Neural cell (in vitro differentiated cells): ENCODE data around the gene TTC23. TPM values are rescaled to one million over a fixed set of nuclear protein-coding genes. Genes with fewer than 3 reads are reported as not detected.

Experiments
- H2AFZ ChIP-seq: fragments of 200-600, 300-800 bp; sonication (generic), shearing (Covaris generic); 2 replicates; pipeline ENCODE4 v1.6.0; 2014; ENCODE audit warnings: low read depth, mild to moderate bottlenecking, antibody characterized with exemption, low read length, moderate library complexity
- H3F3A ChIP-seq: fragments of 200-600 bp; shearing (Covaris generic); 2 replicates; pipeline ENCODE4 v1.6.1; 2016; ENCODE audit warnings: mild to moderate bottlenecking, moderate library complexity, mixed read lengths, antibody characterized with exemption, low read length; ENCODE audit not compliant: insufficient read depth, poor library complexity, severe bottlenecking
- H3K27ac ChIP-seq: fragments of 200-600, 300-800 bp; sonication (generic), shearing (Covaris generic); 2 replicates; pipeline ENCODE4 v1.5.1; 2014; ENCODE audit warnings: mild to moderate bottlenecking, low read length, moderate library complexity
- H3K27me3 ChIP-seq: fragments of 300-800, 200-600 bp; sonication (generic), shearing (Covaris generic); 2 replicates; pipeline ENCODE4 v1.6.0; 2014; ENCODE audit warnings: mild to moderate bottlenecking, low read depth, low read length, moderate library complexity; ENCODE audit not compliant: insufficient read depth
- H3K36me3 ChIP-seq: fragments of 300-800, 200-600 bp; sonication (generic), shearing (Covaris generic); 2 replicates; pipeline ENCODE4 v1.5.1; 2014; ENCODE audit warnings: mild to moderate bottlenecking, antibody characterized with exemption, low read length, moderate library complexity; ENCODE audit not compliant: insufficient read depth
- H3K4me2 ChIP-seq: fragments of 300-800, 200-600 bp; sonication (generic), shearing (Covaris generic); 2 replicates; pipeline ENCODE4 v1.6.0; 2014; ENCODE audit warnings: mild to moderate bottlenecking, low read length
- H3K4me3 ChIP-seq: fragments of 300-800, 200-600 bp; sonication (generic), shearing (Covaris generic); 2 replicates; pipeline ENCODE4 v1.5.1; 2014; ENCODE audit warnings: mild to moderate bottlenecking, low read length, moderate library complexity
- H3K79me2 ChIP-seq: fragments of 200-600 bp; shearing (Covaris generic); replicated peaks from 2 replicates; pipeline ENCODE4 v1.6.0; 2014; ENCODE audit warnings: mild to moderate bottlenecking, low read length, moderate library complexity; ENCODE audit not compliant: insufficient read depth
- H3K9ac ChIP-seq: fragments of 300-800, 200-600 bp; sonication (generic), shearing (Covaris generic); 2 replicates; pipeline ENCODE4 v1.6.1; 2016; ENCODE audit warnings: mild to moderate bottlenecking, low read length, mixed read lengths
- H3K9me2 ChIP-seq: fragments of 200-600 bp; shearing (Covaris generic); 2 replicates; pipeline ENCODE4 v1.6.1; 2016; ENCODE audit warnings: mild to moderate bottlenecking, low read length, mixed read lengths; ENCODE audit not compliant: insufficient read depth
- H3K9me3 ChIP-seq: fragments of 200-600, 300-800 bp; sonication (generic), shearing (Covaris generic); 2 replicates; pipeline ENCODE4 v1.6.1; 2016; ENCODE audit warnings: mild to moderate bottlenecking, mixed run types, low read length, moderate library complexity, mixed read lengths
- H4K20me1 ChIP-seq: fragments of 200-600 bp; shearing (Covaris generic); 2 replicates; pipeline ENCODE4 v1.6.1; 2016; ENCODE audit warnings: mild to moderate bottlenecking, mixed run types; ENCODE audit not compliant: insufficient read depth
- CTCF ChIP-seq: fragments of 450-650 bp; IDR thresholded peaks from 2 replicates; pipeline ENCODE4 v1.5.1; 2014; ENCODE audit warnings: antibody characterized with exemption, mild to moderate bottlenecking, moderate library complexity; ENCODE audit not compliant: poor library complexity, severe bottlenecking
- EP300 ChIP-seq: fragments of 450-650 bp; conservative IDR thresholded peaks from 2 replicates; pipeline ENCODE4 v1.6.1; 2014; ENCODE audit warnings: antibody characterized with exemption, mild to moderate bottlenecking, moderate library complexity; ENCODE audit not compliant: poor library complexity, severe bottlenecking
- EZH2 ChIP-seq: fragments of 200-600, 300-800 bp; shearing (Covaris generic), sonication (generic); IDR thresholded peaks from 2 replicates; pipeline ENCODE4 v1.6.1; 2014; ENCODE audit warnings: antibody characterized with exemption, low read length, borderline replicate concordance, mild to moderate bottlenecking; ENCODE audit not compliant: insufficient read depth, poor library complexity, severe bottlenecking
- MXI1 ChIP-seq: fragments of 450-650 bp; conservative IDR thresholded peaks from 2 replicates; pipeline ENCODE4 v1.6.1; 2014; ENCODE audit warnings: antibody characterized with exemption, mild to moderate bottlenecking; ENCODE audit not compliant: poor library complexity, severe bottlenecking
- POLR2AphosphoS5 ChIP-seq: IDR thresholded peaks from 2 replicates; pipeline ENCODE4 v1.6.1; 2012
- RAD21 ChIP-seq: fragments of 450-650 bp; conservative IDR thresholded peaks from 2 replicates; pipeline ENCODE4 v1.6.1; 2014; ENCODE audit warnings: antibody characterized with exemption, mild to moderate bottlenecking, moderate library complexity
- SMC3 ChIP-seq: fragments of 450-650 bp; conservative IDR thresholded peaks from 2 replicates; pipeline ENCODE4 v1.6.1; 2014; ENCODE audit warnings: antibody characterized with exemption, mild to moderate bottlenecking, moderate library complexity; ENCODE audit not compliant: poor library complexity
- TAF1 ChIP-seq: IDR thresholded peaks from 2 replicates; pipeline ENCODE4 v1.6.1; 2012; ENCODE audit warnings: low read depth
- polyA plus RNA-seq: library from polyadenylated mRNA; depleted of rRNA; stranded (reverse); fragments of >200 nt; gene quantifications from 2 replicates; pipeline ENCODE4 v1.2.3, GENCODE V29; 2014
- TF ChIP-seq, protein P1 (sequence below): IDR thresholded peaks from 2 replicates; pipeline ENCODE4 v1.6.1; 2012; ENCODE audit warnings: borderline replicate concordance

TTC23 gene
- polyA plus RNA-seq, 1 donor from 2014 or later, result 6.2 TPM

DNA sequence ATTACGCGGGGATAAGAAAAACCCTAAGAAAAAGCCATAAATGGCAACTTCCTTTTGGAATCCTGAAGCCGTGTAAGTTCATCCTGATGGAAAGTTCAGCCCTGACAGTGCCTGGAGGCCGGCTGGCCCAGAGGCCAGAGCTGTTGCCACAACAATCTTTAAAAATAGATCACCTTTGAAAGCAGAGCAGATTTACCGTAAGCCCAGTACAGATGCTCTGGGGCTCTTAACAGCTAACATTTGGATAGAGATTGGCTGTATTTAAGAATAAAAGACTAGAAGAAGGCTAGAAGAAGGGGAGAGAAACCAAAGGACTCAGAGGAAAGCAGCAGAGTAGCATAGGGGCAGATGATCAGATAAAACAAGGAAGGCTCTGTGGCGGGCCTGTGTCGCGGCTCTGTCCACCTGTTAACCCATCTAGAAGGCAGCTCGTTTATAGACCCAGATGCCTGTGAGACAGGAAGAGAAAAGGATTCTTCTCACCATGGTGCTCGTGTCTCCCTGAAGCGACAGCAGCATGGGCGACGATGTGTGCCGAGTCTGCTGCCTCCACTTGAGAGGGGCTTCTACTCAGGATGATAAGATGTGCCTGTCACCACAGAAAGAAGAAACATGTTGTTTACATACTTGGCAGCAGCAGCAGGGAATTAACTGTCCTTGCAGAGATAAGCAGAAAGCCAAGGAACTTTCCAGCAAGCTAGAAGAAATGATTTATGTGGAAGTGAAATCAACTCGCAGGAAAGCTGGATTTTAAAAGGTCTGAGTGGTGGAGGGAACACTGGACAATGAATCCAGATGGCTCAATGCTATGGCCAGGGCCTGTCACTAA lies 74.6 kb downstream of the TTC23 start:
- Histone ChIP-seq H3K4me2 (no peak overlapping the region), H3K9me3 (no peaks in the 10 kb centered on the region), H3K4me3 (no peak overlapping the region), H3K79me2 (no peaks in the 10 kb centered on the region), H3K27me3 (no peaks in the 10 kb centered on the region), H3K36me3 (no peaks in the 10 kb centered on the region), H2AFZ (no peak overlapping the region), H4K20me1 (no peaks in the 10 kb centered on the region), H3K9me2 (no peaks in the 10 kb centered on the region), H3K9ac (no peak overlapping the region), H3K27ac (no peak overlapping the region), H3F3A (no peaks in the 10 kb centered on the region)
- TF ChIP-seq MXI1, result no peak
- TF ChIP-seq EP300, result no peak
- TF ChIP-seq, protein P1, sequence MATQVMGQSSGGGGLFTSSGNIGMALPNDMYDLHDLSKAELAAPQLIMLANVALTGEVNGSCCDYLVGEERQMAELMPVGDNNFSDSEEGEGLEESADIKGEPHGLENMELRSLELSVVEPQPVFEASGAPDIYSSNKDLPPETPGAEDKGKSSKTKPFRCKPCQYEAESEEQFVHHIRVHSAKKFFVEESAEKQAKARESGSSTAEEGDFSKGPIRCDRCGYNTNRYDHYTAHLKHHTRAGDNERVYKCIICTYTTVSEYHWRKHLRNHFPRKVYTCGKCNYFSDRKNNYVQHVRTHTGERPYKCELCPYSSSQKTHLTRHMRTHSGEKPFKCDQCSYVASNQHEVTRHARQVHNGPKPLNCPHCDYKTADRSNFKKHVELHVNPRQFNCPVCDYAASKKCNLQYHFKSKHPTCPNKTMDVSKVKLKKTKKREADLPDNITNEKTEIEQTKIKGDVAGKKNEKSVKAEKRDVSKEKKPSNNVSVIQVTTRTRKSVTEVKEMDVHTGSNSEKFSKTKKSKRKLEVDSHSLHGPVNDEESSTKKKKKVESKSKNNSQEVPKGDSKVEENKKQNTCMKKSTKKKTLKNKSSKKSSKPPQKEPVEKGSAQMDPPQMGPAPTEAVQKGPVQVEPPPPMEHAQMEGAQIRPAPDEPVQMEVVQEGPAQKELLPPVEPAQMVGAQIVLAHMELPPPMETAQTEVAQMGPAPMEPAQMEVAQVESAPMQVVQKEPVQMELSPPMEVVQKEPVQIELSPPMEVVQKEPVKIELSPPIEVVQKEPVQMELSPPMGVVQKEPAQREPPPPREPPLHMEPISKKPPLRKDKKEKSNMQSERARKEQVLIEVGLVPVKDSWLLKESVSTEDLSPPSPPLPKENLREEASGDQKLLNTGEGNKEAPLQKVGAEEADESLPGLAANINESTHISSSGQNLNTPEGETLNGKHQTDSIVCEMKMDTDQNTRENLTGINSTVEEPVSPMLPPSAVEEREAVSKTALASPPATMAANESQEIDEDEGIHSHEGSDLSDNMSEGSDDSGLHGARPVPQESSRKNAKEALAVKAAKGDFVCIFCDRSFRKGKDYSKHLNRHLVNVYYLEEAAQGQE, result no peak
- no peak for TF ChIP-seq CTCF
- no peak for TF ChIP-seq TAF1
- TF ChIP-seq EZH2, result no peak
- no peak for TF ChIP-seq RAD21
- TF ChIP-seq POLR2AphosphoS5, result no peak
- TF ChIP-seq SMC3, result no peak

GRCh38 chr15:99172989-99173388 lies 76.4 kb downstream of the TTC23 start:
- Histone ChIP-seq H3K9ac (no peak overlapping the region), H3K9me2 (no peaks in the 10 kb centered on the region), H2AFZ (no peak overlapping the region), H3K4me2 (no peak overlapping the region), H3K9me3 (no peaks in the 10 kb centered on the region), H4K20me1 (no peaks in the 10 kb centered on the region), H3K4me3 (no peak overlapping the region), H3K79me2 (no peaks in the 10 kb centered on the region), H3F3A (no peaks in the 10 kb centered on the region), H3K36me3 (no peaks in the 10 kb centered on the region), H3K27me3 (no peaks in the 10 kb centered on the region), H3K27ac (no peak overlapping the region)
- TF ChIP-seq TAF1, result no peak
